DOHH2 (cell line): ENCODE results near the gene ZBTB9.

ENCODE experiments used
- CTCF ChIP-seq: fragments of 200-600 bp; sonication (generic); IDR thresholded peaks from one replicate; pipeline ENCODE4 v1.5.1; 2014; ENCODE audit warnings: antibody characterized with exemption, mild to moderate bottlenecking, low read depth, low read length; ENCODE audit not compliant: poor library complexity, severe bottlenecking
- EZH2phosphoT487 ChIP-seq: fragments of 200-600 bp; sonication (generic); IDR thresholded peaks from 2 replicates; pipeline ENCODE4 v1.6.1; 2017; ENCODE audit warnings: borderline replicate concordance, mild to moderate bottlenecking, antibody characterized with exemption, low read length, moderate library complexity, mixed read lengths

GRCh38 chr6:33428966-33429749, 25.2 kb upstream of the ZBTB9 start:
- TF ChIP-seq CTCF: no peak
- no peak for TF ChIP-seq EZH2phosphoT487
